ENCODE measurements around the gene EFCAB5. TPM values are rescaled to one million over a fixed set of nuclear protein-coding genes. Genes with fewer than 3 reads are reported as not detected.
"Not testable (repeated sequence)": the region's sequence is repeated elsewhere in the genome, so short reads cannot be mapped to it uniquely, and the experiment has no call there.

The EFCAB5 gene
- total RNA-seq, 1 donor from 2014 or later, result 0.08 TPM

DNA sequence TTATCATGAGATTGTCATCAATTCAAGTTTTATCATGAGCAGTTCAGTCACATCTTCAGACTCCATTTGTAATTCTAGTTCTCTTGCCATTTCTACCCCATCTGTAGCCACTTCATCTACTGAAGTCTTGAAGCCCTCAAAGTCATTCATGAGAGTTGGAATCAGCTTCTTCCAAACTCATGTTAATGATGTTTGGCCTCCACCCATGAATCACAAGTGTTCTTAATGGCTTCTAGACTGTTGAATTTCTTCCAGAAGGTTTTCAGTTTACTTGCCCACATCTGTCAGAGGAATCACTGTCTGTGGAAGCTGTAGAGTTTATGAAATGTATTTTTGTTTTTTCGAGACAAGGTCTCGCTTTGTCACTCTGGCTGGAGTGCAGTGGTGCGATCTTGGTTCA lies 191.2 kb downstream of the EFCAB5 start:
- TF ChIP-seq, protein P1, sequence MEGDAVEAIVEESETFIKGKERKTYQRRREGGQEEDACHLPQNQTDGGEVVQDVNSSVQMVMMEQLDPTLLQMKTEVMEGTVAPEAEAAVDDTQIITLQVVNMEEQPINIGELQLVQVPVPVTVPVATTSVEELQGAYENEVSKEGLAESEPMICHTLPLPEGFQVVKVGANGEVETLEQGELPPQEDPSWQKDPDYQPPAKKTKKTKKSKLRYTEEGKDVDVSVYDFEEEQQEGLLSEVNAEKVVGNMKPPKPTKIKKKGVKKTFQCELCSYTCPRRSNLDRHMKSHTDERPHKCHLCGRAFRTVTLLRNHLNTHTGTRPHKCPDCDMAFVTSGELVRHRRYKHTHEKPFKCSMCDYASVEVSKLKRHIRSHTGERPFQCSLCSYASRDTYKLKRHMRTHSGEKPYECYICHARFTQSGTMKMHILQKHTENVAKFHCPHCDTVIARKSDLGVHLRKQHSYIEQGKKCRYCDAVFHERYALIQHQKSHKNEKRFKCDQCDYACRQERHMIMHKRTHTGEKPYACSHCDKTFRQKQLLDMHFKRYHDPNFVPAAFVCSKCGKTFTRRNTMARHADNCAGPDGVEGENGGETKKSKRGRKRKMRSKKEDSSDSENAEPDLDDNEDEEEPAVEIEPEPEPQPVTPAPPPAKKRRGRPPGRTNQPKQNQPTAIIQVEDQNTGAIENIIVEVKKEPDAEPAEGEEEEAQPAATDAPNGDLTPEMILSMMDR (IDR thresholded peaks at IDR 0.05; ENCODE audit: insufficient read depth, low read length, poor library complexity, severe bottlenecking), result no peak
- H3K27me3 ChIP-seq (ENCODE audit: control insufficient read depth, insufficient read depth, low read length), result no peaks in the 10 kb centered on the region
- DNase-seq (ENCODE audit: low read depth), result no peak
- H3K4me3 ChIP-seq (ENCODE audit: low read depth, low read length), result no peak overlapping the region
- peaks cover 1% of the 10 kb centered on the region for H3K36me3 ChIP-seq (ENCODE audit: control insufficient read depth, insufficient read depth, low read length)

DNA sequence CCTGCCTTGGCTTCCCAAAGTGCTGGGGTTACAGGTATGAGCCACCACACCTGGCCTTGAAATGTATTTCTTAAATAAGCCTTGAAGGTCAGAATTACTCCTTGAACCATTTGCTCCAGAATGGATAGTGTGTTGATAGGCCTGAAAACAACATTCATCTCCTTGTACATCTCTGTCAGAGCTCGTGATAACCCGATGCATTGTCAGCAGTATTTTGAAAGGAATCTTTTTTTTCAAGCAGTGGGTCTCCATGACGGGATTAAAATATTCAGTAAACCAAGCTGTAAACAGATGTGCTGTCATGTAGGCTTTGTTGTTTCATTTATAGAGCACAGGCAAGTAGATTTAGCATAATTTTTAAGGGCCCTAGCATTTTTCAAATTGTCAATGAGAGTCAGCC lies 191.8 kb downstream of the EFCAB5 start:
- TF ChIP-seq, protein P1 (IDR thresholded peaks at IDR 0.05; ENCODE audit: insufficient read depth, low read length, poor library complexity, severe bottlenecking), result no peak
- no peak overlapping the region for H3K4me3 ChIP-seq (ENCODE audit: low read depth, low read length)
- no peak for DNase-seq (ENCODE audit: low read depth)
- no peaks in the 10 kb centered on the region for H3K27me3 ChIP-seq (ENCODE audit: control insufficient read depth, insufficient read depth, low read length)
- H3K36me3 ChIP-seq (ENCODE audit: control insufficient read depth, insufficient read depth, low read length), result peaks cover 1% of the 10 kb centered on the region

DNA sequence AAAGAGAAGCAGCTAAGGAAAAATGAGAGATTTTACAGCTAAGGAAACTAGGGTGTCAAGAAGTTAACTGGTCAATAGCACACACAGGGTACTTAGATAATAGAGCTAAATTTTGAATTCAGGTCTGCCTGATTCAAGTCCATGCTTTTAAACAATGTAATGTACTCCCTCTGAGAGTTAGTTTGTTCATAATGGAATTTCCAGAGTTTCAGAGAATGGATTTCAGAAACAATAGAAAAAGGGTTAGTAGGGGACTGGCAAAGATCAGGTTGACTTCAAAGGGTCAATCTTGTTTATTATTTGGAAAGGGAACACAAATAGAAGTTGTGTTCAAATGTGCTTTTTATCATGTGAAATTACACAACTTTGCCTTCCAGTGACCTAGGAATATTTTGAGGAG lies 193.1 kb downstream of the EFCAB5 start:
- Histone ChIP-seq H3K4me3 (ENCODE audit: low read depth, low read length) (no peak overlapping the region), H3K27me3 (ENCODE audit: control insufficient read depth, insufficient read depth, low read length) (no peaks in the 10 kb centered on the region), H3K36me3 (ENCODE audit: control insufficient read depth, insufficient read depth, low read length) (peaks cover 1% of the 10 kb centered on the region)
- DNase-seq (ENCODE audit: low read depth), result no peak
- TF ChIP-seq, protein P1 (IDR thresholded peaks at IDR 0.05; ENCODE audit: insufficient read depth, low read length, poor library complexity, severe bottlenecking), result no peak

GRCh38 chr17:30137158-30137557 lies 195.7 kb downstream of the EFCAB5 start:
- H3K4me3 ChIP-seq (ENCODE audit: low read depth, low read length), result no peak overlapping the region
- peaks cover 1% of the 10 kb centered on the region for H3K36me3 ChIP-seq (ENCODE audit: control insufficient read depth, insufficient read depth, low read length)
- TF ChIP-seq, protein P1 (IDR thresholded peaks at IDR 0.05; ENCODE audit: insufficient read depth, low read length, poor library complexity, severe bottlenecking), result no peak
- no peaks in the 10 kb centered on the region for H3K27me3 ChIP-seq (ENCODE audit: control insufficient read depth, insufficient read depth, low read length)
- DNase-seq (ENCODE audit: low read depth), result no peak

DNA sequence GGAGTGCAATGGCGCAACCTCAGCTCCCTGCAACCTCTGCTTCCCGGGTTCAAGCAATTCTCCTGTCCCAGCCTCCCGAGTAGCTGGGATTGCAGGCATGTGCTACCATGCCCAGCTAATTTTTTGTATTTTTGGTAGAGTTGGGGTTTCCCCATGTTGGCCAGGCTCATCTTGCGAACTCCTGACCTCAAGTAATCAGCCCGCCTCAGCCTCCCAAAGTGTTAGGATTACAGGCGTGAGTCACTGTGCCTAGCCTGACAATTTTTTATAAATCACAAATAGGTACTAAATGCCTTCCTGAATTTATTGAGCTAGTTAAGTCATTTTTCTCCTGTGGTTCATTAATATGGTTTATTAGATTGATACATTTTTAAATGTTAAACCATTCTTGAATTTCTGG lies 206.4 kb downstream of the EFCAB5 start:
- H3K4me3 ChIP-seq (ENCODE audit: low read depth, low read length); DNase-seq (ENCODE audit: low read depth); H3K36me3 ChIP-seq (ENCODE audit: control insufficient read depth, insufficient read depth, low read length); H3K27me3 ChIP-seq (ENCODE audit: control insufficient read depth, insufficient read depth, low read length): not testable (repeated sequence)

- Histone ChIP-seq H3K36me3 (ENCODE audit: control insufficient read depth, insufficient read depth, low read length) (no peaks in the 10 kb centered on the region), H3K27me3 (ENCODE audit: control insufficient read depth, insufficient read depth, low read length) (no peaks in the 10 kb centered on the region), H3K4me3 (ENCODE audit: low read depth, low read length) (no peak overlapping the region)
- TF ChIP-seq, protein P1 (IDR thresholded peaks at IDR 0.05; ENCODE audit: insufficient read depth, low read length, poor library complexity, severe bottlenecking), result no peak
- no peak for DNase-seq (ENCODE audit: low read depth)
These were observed 206.9 kb downstream of the EFCAB5 start for GRCh38 chr17:30148376-30148775.

Measured in kidney epithelial cell (primary cell).